Measurements from ENCODE around the gene C15orf39.

C15orf39 gene

GRCh38 chr15:75203017-75203907, 1.6 kb downstream of the C15orf39 start:
- Histone ChIP-seq H3K27me3 (ENCODE audit: control insufficient read depth, insufficient read depth, low read length) (no peaks in the 10 kb centered on the region), H3K27ac (ENCODE audit: low read depth, low read length) (peak overlapping the region; percentile 60), H3K4me3 (ENCODE audit: low read length) (peak overlapping the region; percentile 80), H3K9ac (ENCODE audit: low read length) (peak overlapping the region; percentile 79), H3K36me3 (ENCODE audit: control insufficient read depth, insufficient read depth, low read length) (peaks cover 12% of the 10 kb centered on the region), H3K4me1 (ENCODE audit: control insufficient read depth, insufficient read depth, low read length) (peaks cover 10% of the 10 kb centered on the region)

- Histone ChIP-seq H3K4me1 (ENCODE audit: control insufficient read depth, insufficient read depth, low read length) (peaks cover 10% of the 10 kb centered on the region), H3K36me3 (ENCODE audit: control insufficient read depth, insufficient read depth, low read length) (peaks cover 17% of the 10 kb centered on the region), H3K27me3 (ENCODE audit: control insufficient read depth, insufficient read depth, low read length) (no peaks in the 10 kb centered on the region), H3K27ac (ENCODE audit: low read depth, low read length) (no peak overlapping the region), H3K9ac (ENCODE audit: low read length) (peak overlapping the region; percentile 57), H3K4me3 (ENCODE audit: low read length) (peak overlapping the region; percentile 80)
Measured at GRCh38 chr15:75203908-75204263, 2.2 kb downstream of the C15orf39 start.

- H3K27me3 ChIP-seq (ENCODE audit: control insufficient read depth, insufficient read depth, low read length) = no peaks in the 10 kb centered on the region
- H3K36me3 ChIP-seq (ENCODE audit: control insufficient read depth, insufficient read depth, low read length) = peaks cover 23% of the 10 kb centered on the region
- H3K9ac ChIP-seq (ENCODE audit: low read length) = no peak overlapping the region
- H3K4me3 ChIP-seq (ENCODE audit: low read length) = peak overlapping the region; percentile 80
- H3K4me1 ChIP-seq (ENCODE audit: control insufficient read depth, insufficient read depth, low read length) = peaks cover 10% of the 10 kb centered on the region
- H3K27ac ChIP-seq (ENCODE audit: low read depth, low read length) = no peak overlapping the region
Measured at GRCh38 chr15:75204340-75205063, 2.8 kb downstream of the C15orf39 start.

- H3K4me3 ChIP-seq (ENCODE audit: low read length) = no peak overlapping the region
- H3K4me1 ChIP-seq (ENCODE audit: control insufficient read depth, insufficient read depth, low read length) = peaks cover 10% of the 10 kb centered on the region
- H3K36me3 ChIP-seq (ENCODE audit: control insufficient read depth, insufficient read depth, low read length) = peaks cover 24% of the 10 kb centered on the region
- H3K27me3 ChIP-seq (ENCODE audit: control insufficient read depth, insufficient read depth, low read length) = no peaks in the 10 kb centered on the region
- H3K9ac ChIP-seq (ENCODE audit: low read length) = no peak overlapping the region
- H3K27ac ChIP-seq (ENCODE audit: low read depth, low read length) = no peak overlapping the region
Measured at GRCh38 chr15:75205064-75205395, 3.3 kb downstream of the C15orf39 start.

GRCh38 chr15:75206006-75206405, 4.3 kb downstream of the C15orf39 start:
- Histone ChIP-seq H3K27me3 (ENCODE audit: control insufficient read depth, insufficient read depth, low read length) (no peaks in the 10 kb centered on the region), H3K36me3 (ENCODE audit: control insufficient read depth, insufficient read depth, low read length) (peaks cover 24% of the 10 kb centered on the region), H3K4me1 (ENCODE audit: control insufficient read depth, insufficient read depth, low read length) (peaks cover 8% of the 10 kb centered on the region), H3K27ac (ENCODE audit: low read depth, low read length) (no peak overlapping the region), H3K9ac (ENCODE audit: low read length) (no peak overlapping the region), H3K4me3 (ENCODE audit: low read length) (no peak overlapping the region)

- H3K27ac ChIP-seq (ENCODE audit: low read depth, low read length) = no peak overlapping the region
- H3K9ac ChIP-seq (ENCODE audit: low read length) = no peak overlapping the region
- H3K36me3 ChIP-seq (ENCODE audit: control insufficient read depth, insufficient read depth, low read length) = peaks cover 33% of the 10 kb centered on the region
- peaks cover 5% of the 10 kb centered on the region for H3K4me1 ChIP-seq (ENCODE audit: control insufficient read depth, insufficient read depth, low read length)
- no peak overlapping the region for H3K4me3 ChIP-seq (ENCODE audit: low read length)
- H3K27me3 ChIP-seq (ENCODE audit: control insufficient read depth, insufficient read depth, low read length) = no peaks in the 10 kb centered on the region
Measured at GRCh38 chr15:75206803-75207617, 5.3 kb downstream of the C15orf39 start.

GRCh38 chr15:75207618-75208500, 6.2 kb downstream of the C15orf39 start:
- H3K4me1 ChIP-seq (ENCODE audit: control insufficient read depth, insufficient read depth, low read length) = peaks cover 5% of the 10 kb centered on the region

GRCh38 chr15:75208501-75209288, 7.0 kb downstream of the C15orf39 start:
- Histone ChIP-seq H3K4me1 (ENCODE audit: control insufficient read depth, insufficient read depth, low read length) (peaks cover 2% of the 10 kb centered on the region), H3K4me3 (ENCODE audit: low read length) (no peak overlapping the region), H3K27ac (ENCODE audit: low read depth, low read length) (no peak overlapping the region), H3K9ac (ENCODE audit: low read length) (no peak overlapping the region), H3K36me3 (ENCODE audit: control insufficient read depth, insufficient read depth, low read length) (peaks cover 38% of the 10 kb centered on the region), H3K27me3 (ENCODE audit: control insufficient read depth, insufficient read depth, low read length) (no peaks in the 10 kb centered on the region)

More at GRCh38 chr15:75207618-75208500, 6.2 kb downstream of the C15orf39 start:
- no peak overlapping the region for H3K27ac ChIP-seq (ENCODE audit: low read depth, low read length)
- peaks cover 38% of the 10 kb centered on the region for H3K36me3 ChIP-seq (ENCODE audit: control insufficient read depth, insufficient read depth, low read length)
- no peak overlapping the region for H3K9ac ChIP-seq (ENCODE audit: low read length)
- H3K4me3 ChIP-seq (ENCODE audit: low read length) = no peak overlapping the region
- H3K27me3 ChIP-seq (ENCODE audit: control insufficient read depth, insufficient read depth, low read length) = no peaks in the 10 kb centered on the region

- H3K4me1 ChIP-seq (ENCODE audit: control insufficient read depth, insufficient read depth, low read length) = peaks cover 2% of the 10 kb centered on the region
- H3K9ac ChIP-seq (ENCODE audit: low read length) = no peak overlapping the region
- H3K36me3 ChIP-seq (ENCODE audit: control insufficient read depth, insufficient read depth, low read length) = peaks cover 38% of the 10 kb centered on the region
- no peak overlapping the region for H3K27ac ChIP-seq (ENCODE audit: low read depth, low read length)
- H3K4me3 ChIP-seq (ENCODE audit: low read length) = no peak overlapping the region
- no peaks in the 10 kb centered on the region for H3K27me3 ChIP-seq (ENCODE audit: control insufficient read depth, insufficient read depth, low read length)
Measured at GRCh38 chr15:75209289-75209676, 7.6 kb downstream of the C15orf39 start.

GRCh38 chr15:75210811-75211230, 9.1 kb downstream of the C15orf39 start:
- Histone ChIP-seq H3K36me3 (ENCODE audit: control insufficient read depth, insufficient read depth, low read length) (peaks cover 38% of the 10 kb centered on the region), H3K4me3 (ENCODE audit: low read length) (no peak overlapping the region), H3K4me1 (ENCODE audit: control insufficient read depth, insufficient read depth, low read length) (no peaks in the 10 kb centered on the region), H3K9ac (ENCODE audit: low read length) (no peak overlapping the region), H3K27ac (ENCODE audit: low read depth, low read length) (no peak overlapping the region), H3K27me3 (ENCODE audit: control insufficient read depth, insufficient read depth, low read length) (no peaks in the 10 kb centered on the region)
